ENCODE results near the gene TEX11. TPM values are rescaled to one million over a fixed set of nuclear protein-coding genes. Genes with fewer than 3 reads are reported as not detected.
"Not testable (repeated sequence)": the region's sequence is repeated elsewhere in the genome, so short reads cannot be mapped to it uniquely, and the experiment has no call there.

Gene TEX11
- total RNA-seq: 0.12 TPM in 1 of 2 replicates, not detected in the other

DNA sequence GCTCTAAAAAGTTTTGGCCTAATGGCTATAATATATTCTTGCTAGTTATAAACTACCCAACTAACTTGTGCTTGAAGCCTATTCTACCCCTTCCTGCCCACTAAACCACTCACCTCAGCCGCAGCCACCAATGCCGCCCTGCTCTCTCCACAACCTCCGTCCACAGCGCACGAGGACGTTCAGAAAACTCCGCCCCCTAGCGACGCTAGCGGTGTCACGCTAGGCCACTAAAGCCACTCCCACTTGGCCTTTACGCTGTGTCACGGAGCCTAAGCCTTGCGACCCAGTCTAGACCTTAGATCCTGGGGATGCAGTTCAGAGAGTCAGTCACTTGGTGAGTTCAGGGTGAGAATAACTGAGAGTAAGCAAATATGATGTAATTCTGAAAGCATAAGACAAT, at the start of gene TEX11:
TEX11 (minus strand) TSS at position 171 of the 400 bp plus-strand sequence. CDS start 922 bp downstream, outside the sequence.
- H3K27me3 Mint-ChIP-seq (ENCODE audit: insufficient read depth): peaks cover 3% of the 10 kb centered on the region
- H3K4me3 Mint-ChIP-seq: no peak within 1 kb of the TSS
- no peaks in the 10 kb centered on the region for H3K9me3 Mint-ChIP-seq
- no peaks in the 10 kb centered on the region for H3K4me1 Mint-ChIP-seq (ENCODE audit: low read depth)
- no peaks in the 10 kb centered on the region for H3K36me3 Mint-ChIP-seq (ENCODE audit: low read depth)
- intact Hi-C loops (cut with micrococcal nuclease): no loop called here
- no peak for DNase-seq (ENCODE audit: low spot score)
- no peak within 1 kb of the TSS for H3K27ac Mint-ChIP-seq

DNA sequence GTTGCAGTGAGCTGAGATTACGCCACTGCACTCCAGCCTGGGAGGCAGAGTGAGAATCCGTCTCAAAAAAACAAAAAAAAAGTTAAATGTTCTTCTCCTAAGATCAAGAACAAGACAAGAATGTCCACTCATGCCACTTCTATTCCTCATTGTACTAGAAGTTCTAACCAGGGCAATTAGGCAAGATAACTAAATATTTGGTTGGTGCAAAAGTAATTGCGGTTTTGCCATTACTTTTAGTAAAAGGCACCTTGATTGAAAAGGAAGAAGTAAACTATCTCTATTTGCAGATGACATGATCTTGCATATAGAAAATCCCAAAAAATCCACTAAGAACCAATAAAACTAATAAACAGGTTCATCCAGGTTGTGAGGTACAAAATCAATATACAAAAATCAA, 46.4 kb upstream of the TEX11 start:
- intact Hi-C loops (cut with micrococcal nuclease): no loop called here
- DNase-seq (ENCODE audit: low spot score): no peak
- H3K27ac Mint-ChIP-seq: no peak overlapping the region
- H3K9me3 Mint-ChIP-seq: no peaks in the 10 kb centered on the region
- no peaks in the 10 kb centered on the region for H3K4me1 Mint-ChIP-seq (ENCODE audit: low read depth)
- H3K36me3 Mint-ChIP-seq (ENCODE audit: low read depth): no peaks in the 10 kb centered on the region
- no peak overlapping the region for H3K4me3 Mint-ChIP-seq
- peaks cover 7% of the 10 kb centered on the region for H3K27me3 Mint-ChIP-seq (ENCODE audit: insufficient read depth)

GRCh38 chrX:70924294-70924911, 15.9 kb upstream of the TEX11 start:
- DNase-seq (ENCODE audit: low spot score): no peak
- peaks cover 6% of the 10 kb centered on the region for H3K4me1 Mint-ChIP-seq (ENCODE audit: low read depth)
- H3K36me3 Mint-ChIP-seq (ENCODE audit: low read depth): no peaks in the 10 kb centered on the region
- peaks cover 4% of the 10 kb centered on the region for H3K27me3 Mint-ChIP-seq (ENCODE audit: insufficient read depth)
- H3K9me3 Mint-ChIP-seq: no peaks in the 10 kb centered on the region
- no peak overlapping the region for H3K4me3 Mint-ChIP-seq
- no peak overlapping the region for H3K27ac Mint-ChIP-seq
- intact Hi-C loops (cut with micrococcal nuclease): no loop called here

GRCh38 chrX:70922774-70923473, 14.4 kb upstream of the TEX11 start:
- Mint-ChIP-seq H3K27ac (no peak overlapping the region), H3K4me1 (ENCODE audit: low read depth) (peaks cover 6% of the 10 kb centered on the region), H3K9me3 (no peaks in the 10 kb centered on the region)

DNA sequence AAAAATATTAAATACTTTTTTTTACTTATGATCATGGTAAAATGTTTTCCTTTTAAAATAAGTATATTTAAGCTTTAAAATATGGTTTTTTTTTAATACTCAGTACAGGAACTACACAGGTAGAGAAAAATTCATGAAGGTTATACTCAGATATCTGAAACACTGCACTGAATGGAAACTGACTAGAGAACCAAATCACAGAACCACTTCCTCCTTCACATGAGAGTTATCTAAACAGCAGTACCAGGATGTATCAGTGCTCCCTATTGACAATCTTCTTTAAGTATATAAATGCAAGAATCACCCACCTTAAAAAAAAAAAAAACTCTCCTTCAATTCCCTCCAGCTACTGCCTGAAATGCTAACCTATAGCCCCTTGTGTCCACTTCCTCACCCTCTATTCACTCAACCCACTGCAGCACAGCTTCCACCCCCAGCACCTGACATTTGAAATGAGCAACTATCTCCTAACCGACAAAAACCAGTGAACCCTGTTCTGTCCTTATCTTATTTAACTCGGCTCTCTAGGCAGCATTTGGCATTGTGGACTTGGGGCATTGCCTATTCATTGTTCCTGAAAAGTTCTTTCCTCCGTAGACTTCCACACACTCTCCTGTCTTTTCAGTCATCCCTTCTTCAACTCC, 13.3 kb upstream of the TEX11 start:
- intact Hi-C loops (cut with micrococcal nuclease): no loop called here
- H3K4me1 Mint-ChIP-seq (ENCODE audit: low read depth): peaks cover 6% of the 10 kb centered on the region
- no peak for DNase-seq (ENCODE audit: low spot score)
- no peak overlapping the region for H3K27ac Mint-ChIP-seq
- H3K4me3 Mint-ChIP-seq: no peak overlapping the region
- H3K27me3 Mint-ChIP-seq (ENCODE audit: insufficient read depth): peaks cover 2% of the 10 kb centered on the region
- H3K9me3 Mint-ChIP-seq: no peaks in the 10 kb centered on the region
- H3K36me3 Mint-ChIP-seq (ENCODE audit: low read depth): no peaks in the 10 kb centered on the region

More at GRCh38 chrX:70922774-70923473, 14.4 kb upstream of the TEX11 start:
- Mint-ChIP-seq H3K4me3 (no peak overlapping the region), H3K36me3 (ENCODE audit: low read depth) (no peaks in the 10 kb centered on the region), H3K27me3 (ENCODE audit: insufficient read depth) (peaks cover 2% of the 10 kb centered on the region)
- intact Hi-C loops (cut with micrococcal nuclease): no loop called here
- DNase-seq (ENCODE audit: low spot score): no peak

DNA sequence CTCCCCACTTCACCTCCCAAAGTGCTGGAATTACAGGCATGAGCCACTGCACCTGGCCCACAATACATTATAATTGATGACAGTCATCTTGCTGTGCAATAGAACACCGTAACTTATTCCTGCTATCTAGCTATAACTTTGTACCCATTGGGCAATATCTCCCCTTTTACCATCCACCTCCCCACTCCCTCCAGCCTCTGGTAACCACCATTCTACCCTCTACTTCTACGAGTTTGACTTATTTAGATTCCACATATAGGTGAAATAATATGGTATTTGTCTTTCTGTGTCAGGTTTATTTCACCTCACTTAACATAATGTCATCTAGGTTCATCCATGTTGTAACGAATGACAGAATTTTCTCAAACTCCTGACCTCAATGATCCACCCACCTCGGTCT, 8.2 kb upstream of the TEX11 start:
- DNase-seq (ENCODE audit: low spot score): no peak
- Mint-ChIP-seq H3K9me3 (no peaks in the 10 kb centered on the region), H3K27ac (no peak overlapping the region), H3K4me3 (no peak overlapping the region), H3K36me3 (ENCODE audit: low read depth) (no peaks in the 10 kb centered on the region), H3K27me3 (ENCODE audit: insufficient read depth) (peaks cover 1% of the 10 kb centered on the region), H3K4me1 (ENCODE audit: low read depth) (peaks cover 1% of the 10 kb centered on the region)
- intact Hi-C loops (cut with micrococcal nuclease): no loop called here

- H3K4me3 Mint-ChIP-seq: no peak overlapping the region
- no peak overlapping the region for H3K27ac Mint-ChIP-seq
- DNase-seq (ENCODE audit: low spot score): no peak
- no peaks in the 10 kb centered on the region for H3K4me1 Mint-ChIP-seq (ENCODE audit: low read depth)
- H3K27me3 Mint-ChIP-seq (ENCODE audit: insufficient read depth): peaks cover 3% of the 10 kb centered on the region
- no peaks in the 10 kb centered on the region for H3K9me3 Mint-ChIP-seq
- intact Hi-C loops (cut with micrococcal nuclease): no loop called here
- H3K36me3 Mint-ChIP-seq (ENCODE audit: low read depth): no peaks in the 10 kb centered on the region
Measured at GRCh38 chrX:70907900-70908299, 611 bp downstream of the TEX11 start.

DNA sequence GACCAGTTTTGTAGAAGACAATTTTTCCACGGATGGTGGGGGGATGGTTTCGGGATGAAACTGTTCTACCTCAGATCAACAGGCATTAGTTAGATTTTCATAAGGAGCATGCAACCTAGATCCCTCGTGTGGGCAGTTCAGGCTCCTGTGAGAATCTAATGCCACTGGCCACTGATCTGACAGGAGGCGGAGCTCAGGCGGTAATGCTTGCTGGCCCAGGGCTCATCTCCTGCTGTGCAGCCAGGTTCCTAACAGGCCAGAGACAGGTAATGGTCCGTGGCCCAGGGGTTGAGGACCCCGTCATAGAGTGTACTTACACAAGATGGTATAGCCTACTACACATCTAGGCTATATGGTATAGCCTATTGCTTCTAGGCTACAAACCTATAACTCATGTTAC, 7.0 kb downstream of the TEX11 start:
- Mint-ChIP-seq H3K4me1 (ENCODE audit: low read depth) (no peaks in the 10 kb centered on the region), H3K27me3 (ENCODE audit: insufficient read depth) (no peaks in the 10 kb centered on the region), H3K4me3 (no peak overlapping the region), H3K36me3 (ENCODE audit: low read depth) (no peaks in the 10 kb centered on the region), H3K9me3 (no peaks in the 10 kb centered on the region), H3K27ac (no peak overlapping the region)
- DNase-seq (ENCODE audit: low spot score): no peak
- intact Hi-C loops (cut with micrococcal nuclease): no loop called here

GRCh38 chrX:70890441-70890840, 18.1 kb downstream of the TEX11 start:
- H3K4me3 Mint-ChIP-seq; DNase-seq (ENCODE audit: low spot score): not testable (repeated sequence)

GRCh38 chrX:70878902-70879301, 29.6 kb downstream of the TEX11 start:
- Mint-ChIP-seq H3K9me3 (no peaks in the 10 kb centered on the region), H3K4me1 (ENCODE audit: low read depth) (no peaks in the 10 kb centered on the region), H3K27me3 (ENCODE audit: insufficient read depth) (no peaks in the 10 kb centered on the region), H3K36me3 (ENCODE audit: low read depth) (no peaks in the 10 kb centered on the region), H3K27ac (no peak overlapping the region), H3K4me3 (no peak overlapping the region)
- DNase-seq (ENCODE audit: low spot score): no peak
- intact Hi-C loops (cut with micrococcal nuclease): no loop called here

More at GRCh38 chrX:70890441-70890840, 18.1 kb downstream of the TEX11 start:
- intact Hi-C loops (cut with micrococcal nuclease); H3K4me1 Mint-ChIP-seq (ENCODE audit: low read depth); H3K27ac Mint-ChIP-seq; H3K9me3 Mint-ChIP-seq; H3K36me3 Mint-ChIP-seq (ENCODE audit: low read depth): not testable (repeated sequence)
- H3K27me3 Mint-ChIP-seq (ENCODE audit: insufficient read depth): peaks cover 11% of the 10 kb centered on the region

DNA sequence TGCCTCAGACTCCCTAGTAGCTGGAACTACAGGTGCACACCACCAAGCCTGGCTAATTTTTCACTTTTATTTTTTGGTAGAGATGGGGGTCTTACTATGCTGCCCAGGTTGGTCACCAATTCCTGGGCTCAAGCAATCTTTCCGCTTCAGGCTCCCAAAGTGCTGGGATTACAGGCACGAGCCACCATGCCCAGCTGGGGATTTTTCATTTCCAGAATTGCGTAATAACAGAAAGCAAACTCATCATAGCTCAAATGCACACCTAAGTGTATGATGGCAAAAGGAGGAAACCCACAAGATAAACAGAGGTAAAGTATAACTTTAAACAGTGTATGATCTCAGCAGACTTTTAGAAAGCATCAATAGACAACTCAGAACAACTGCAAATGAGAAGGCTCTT, 56.2 kb downstream of the TEX11 start:
- Mint-ChIP-seq H3K27me3 (ENCODE audit: insufficient read depth) (peaks cover 7% of the 10 kb centered on the region), H3K4me3 (no peak overlapping the region), H3K4me1 (ENCODE audit: low read depth) (no peaks in the 10 kb centered on the region), H3K9me3 (no peaks in the 10 kb centered on the region), H3K36me3 (ENCODE audit: low read depth) (no peaks in the 10 kb centered on the region), H3K27ac (no peak overlapping the region)
- no peak for DNase-seq (ENCODE audit: low spot score)
- intact Hi-C loops (cut with micrococcal nuclease): no loop called here

GRCh38 chrX:70844081-70844480, 64.4 kb downstream of the TEX11 start:
- H3K36me3 Mint-ChIP-seq (ENCODE audit: low read depth); H3K27ac Mint-ChIP-seq; intact Hi-C loops (cut with micrococcal nuclease); H3K9me3 Mint-ChIP-seq; DNase-seq (ENCODE audit: low spot score); H3K4me1 Mint-ChIP-seq (ENCODE audit: low read depth); H3K27me3 Mint-ChIP-seq (ENCODE audit: insufficient read depth); H3K4me3 Mint-ChIP-seq: not testable (repeated sequence)

DNA sequence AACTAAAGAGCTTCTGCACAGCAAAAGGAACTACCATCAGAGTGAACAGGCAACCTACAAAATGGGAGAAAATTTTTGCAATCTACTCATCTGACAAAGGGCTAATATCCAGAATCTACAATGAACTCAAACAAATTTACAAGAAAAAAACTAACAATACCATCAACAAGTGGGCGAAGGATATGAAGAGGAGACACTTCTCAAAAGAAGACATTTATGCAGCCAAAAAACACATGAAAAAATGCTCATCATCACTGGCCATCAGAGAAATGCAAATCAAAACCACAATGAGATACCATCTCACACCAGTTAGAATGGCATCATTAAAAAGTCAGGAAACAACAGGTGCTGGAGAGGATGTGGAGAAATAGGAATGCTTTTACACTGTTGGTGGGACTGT, 64.9 kb downstream of the TEX11 start:
- H3K4me1 Mint-ChIP-seq (ENCODE audit: low read depth); DNase-seq (ENCODE audit: low spot score); H3K4me3 Mint-ChIP-seq; H3K36me3 Mint-ChIP-seq (ENCODE audit: low read depth); H3K27ac Mint-ChIP-seq; H3K27me3 Mint-ChIP-seq (ENCODE audit: insufficient read depth); H3K9me3 Mint-ChIP-seq; intact Hi-C loops (cut with micrococcal nuclease): not testable (repeated sequence)
